Stimulated activated CD4-positive, alpha-beta T cell treated with anti-CD3 and anti-CD28 coated beads, TNF-alpha, amount 100 ng/mL, for 24 hours (primary cell): ENCODE results near the gene ACOT7.

Experiments
- DNase-seq, 3 experiments: peaks; one replicate each; pipeline ENCODE4 v3.0.0-alpha.2; 2020; ENCODE audit warnings: low read depth in 3 of 3

The ACOT7 gene

DNA sequence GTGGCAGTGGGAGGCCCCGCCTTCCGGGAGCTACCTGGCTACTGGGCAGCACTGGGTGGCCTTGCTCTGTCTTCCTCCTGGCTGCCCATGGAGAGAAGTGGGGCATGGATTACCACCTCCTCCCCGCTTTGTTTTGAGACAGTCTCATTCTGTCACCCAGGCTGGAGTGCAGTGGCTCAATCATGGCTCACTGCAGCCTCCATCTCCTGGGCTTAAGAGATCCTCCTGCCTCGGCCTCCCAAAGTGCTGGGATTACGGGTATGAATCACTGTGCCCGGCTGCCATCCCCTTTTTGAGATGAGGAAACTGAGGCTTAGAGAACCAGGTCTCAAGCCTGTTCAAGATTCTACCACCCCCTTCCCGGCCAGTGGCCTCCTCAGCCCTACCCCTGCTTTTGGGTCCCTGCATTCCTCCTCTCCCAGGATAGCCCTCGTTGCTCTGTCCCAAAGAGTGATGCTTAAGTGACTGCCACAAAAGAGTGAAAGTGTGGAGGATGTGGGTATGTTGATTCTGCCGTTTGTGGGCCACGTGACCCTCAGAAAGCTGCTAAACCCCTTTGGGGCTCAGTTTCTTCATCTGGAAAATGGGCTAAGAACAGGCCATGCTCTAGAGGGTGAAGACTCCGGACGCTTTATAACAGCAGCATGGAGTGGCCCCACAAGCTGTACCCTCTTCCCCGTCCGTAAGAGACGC, 141.7 kb downstream of the ACOT7 start:
- no peak for DNase-seq

DNA sequence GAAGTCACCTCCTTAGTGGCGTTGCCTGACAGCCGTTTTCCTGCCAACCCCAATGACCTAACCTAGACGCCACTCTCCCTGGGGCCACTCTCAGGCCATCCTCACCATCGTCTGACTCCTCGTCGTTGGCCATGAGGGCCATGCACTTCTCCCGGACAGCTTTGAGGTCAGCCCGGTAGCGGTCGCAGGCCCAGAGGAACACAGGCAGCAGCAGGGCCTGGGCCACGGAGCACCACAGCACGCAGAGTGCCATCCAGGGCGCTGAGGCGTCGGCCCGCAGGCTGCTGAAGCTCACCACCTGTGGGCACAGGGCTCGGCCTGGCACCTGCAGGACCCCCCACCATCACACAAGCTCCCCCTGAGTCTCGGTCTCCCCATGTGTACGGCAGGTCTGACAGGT, 142.3 kb downstream of the ACOT7 start:
- no peak for DNase-seq

DNA sequence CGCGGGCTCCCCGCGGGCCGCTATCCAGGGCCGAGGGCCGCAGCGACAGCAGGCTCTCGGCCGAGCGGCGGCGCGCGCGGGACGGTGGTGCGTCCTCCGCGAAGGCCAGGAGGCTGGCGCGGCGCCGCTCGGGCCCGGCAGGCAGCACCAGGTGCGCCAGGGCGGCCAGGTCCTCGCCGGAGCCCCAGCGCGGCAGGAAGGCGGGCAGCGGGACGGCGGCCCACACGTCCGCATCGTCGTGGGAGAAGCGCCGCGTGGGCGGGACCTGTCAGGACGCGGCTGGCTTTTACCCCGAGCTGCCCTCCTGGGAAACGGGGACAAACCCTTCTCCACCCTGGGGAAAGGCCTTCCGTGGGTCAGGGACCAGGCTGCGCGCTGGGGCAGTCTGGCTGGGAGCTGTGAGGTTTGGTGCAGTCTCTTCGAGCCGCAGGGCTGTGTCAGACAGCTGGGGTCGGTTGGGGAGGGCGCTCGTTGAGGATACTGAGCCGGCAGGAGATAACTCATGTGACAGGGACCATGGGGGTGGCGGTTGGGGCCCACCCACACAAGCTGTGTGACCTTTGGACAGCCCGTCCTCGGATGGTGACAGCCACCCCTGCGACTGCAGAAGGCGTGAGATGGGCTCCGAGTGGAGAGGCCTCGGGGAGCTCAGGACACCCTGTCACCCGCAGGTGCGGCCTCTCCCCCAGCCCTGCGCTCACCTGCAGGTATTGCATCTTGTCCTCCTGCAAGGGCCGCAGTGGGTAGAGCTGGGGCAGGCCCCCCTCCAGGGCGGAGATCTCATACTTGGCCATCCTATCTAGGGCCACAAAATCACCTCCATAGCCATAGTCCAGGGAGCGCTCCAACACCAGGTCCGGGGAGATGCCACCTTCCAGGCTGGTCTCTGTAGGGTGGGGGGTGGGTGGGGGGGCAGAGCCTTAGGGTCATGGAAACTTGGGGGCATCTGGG, 143.6 kb downstream of the ACOT7 start:
- no peak for DNase-seq

DNA sequence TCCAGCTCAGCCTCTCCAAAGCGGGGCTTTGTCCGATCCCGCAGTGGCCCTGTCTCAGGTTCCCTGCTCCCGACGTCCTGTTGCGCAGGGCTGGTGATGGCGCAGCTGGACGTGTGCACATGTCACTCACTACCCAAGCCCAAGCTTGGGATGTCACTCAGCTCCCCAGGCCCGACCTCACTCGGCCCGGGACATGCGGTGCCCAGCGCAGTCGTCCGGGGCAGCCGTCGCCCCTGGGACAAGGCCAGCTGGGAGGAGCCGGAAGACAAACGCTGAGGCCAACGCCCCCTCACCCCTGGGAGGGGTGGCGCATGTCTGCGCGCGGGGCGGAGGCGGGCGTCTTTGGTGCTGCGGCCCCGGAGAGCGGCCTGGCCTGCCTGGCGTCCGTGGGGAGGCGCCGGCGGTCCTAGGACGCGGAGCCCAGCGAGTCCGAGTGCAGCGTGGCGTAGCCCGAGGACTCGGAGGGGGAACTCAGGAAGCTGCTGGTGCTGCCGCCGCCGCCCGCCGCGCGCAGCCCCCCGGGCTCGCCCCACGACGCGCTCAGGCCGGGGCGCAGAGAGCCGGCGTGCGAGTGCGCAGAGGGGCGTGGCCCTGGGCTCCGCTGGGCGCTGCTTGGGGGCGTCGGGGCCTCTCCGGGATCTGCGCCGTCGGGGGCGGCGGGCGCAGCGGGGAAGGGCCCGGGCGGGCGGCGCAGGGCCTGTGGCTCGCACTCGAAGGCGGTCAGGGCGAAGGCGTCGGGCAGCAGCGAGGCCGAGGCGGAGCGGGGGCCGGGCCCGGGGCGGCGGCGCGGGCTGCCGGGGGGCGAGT, 144.4 kb downstream of the ACOT7 start:
- DNase-seq: no peak

DNA sequence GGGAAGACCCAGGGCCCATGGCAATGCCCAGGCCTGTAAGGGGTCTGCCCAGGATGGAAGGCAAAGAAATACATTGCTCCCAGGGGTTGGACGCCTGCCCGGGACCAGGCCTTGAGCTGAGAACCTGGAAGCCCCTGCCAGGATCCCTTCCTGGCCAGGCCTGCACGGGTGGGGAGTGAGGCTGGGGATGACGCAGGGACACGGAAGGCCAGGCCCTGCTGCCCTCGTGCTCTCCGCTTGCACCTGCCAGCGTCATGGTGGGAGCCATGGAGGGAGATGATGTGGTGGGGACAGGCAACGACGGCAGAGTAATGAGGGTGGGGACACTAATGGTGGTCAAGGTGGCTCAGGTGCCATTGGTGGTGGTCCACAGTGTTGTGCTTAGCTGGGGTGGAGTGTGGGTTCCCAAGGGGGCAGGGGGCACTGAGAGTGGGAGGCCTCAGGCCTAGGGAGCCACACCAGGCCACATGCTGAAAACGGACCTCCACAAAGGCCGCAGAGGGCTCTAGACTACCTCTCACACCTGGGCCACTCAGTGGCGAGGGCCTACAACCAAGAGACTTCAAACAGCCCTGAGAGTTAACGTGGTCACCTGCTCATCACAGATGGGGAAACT, 145.3 kb downstream of the ACOT7 start:
- DNase-seq: no peak

DNA sequence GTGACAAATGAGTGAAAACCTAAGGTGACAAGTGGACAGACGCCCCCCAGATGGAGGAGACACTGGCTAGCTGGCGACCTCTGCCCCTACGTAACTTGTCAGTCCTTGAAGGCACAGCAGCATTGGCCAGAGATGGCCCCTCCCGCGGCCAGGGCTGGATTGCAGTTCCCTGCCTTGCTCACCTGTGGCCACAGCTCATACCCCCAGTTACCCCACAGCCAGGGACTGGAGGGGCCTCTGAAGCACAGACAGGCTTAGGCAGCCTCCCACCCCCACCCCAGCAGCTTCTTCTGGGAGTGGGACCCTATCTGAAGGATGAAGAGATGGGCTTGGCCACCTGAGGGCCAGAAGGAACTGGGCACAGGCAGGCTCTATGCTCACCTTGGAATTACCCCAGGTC, 145.9 kb downstream of the ACOT7 start:
- no peak for DNase-seq

DNA sequence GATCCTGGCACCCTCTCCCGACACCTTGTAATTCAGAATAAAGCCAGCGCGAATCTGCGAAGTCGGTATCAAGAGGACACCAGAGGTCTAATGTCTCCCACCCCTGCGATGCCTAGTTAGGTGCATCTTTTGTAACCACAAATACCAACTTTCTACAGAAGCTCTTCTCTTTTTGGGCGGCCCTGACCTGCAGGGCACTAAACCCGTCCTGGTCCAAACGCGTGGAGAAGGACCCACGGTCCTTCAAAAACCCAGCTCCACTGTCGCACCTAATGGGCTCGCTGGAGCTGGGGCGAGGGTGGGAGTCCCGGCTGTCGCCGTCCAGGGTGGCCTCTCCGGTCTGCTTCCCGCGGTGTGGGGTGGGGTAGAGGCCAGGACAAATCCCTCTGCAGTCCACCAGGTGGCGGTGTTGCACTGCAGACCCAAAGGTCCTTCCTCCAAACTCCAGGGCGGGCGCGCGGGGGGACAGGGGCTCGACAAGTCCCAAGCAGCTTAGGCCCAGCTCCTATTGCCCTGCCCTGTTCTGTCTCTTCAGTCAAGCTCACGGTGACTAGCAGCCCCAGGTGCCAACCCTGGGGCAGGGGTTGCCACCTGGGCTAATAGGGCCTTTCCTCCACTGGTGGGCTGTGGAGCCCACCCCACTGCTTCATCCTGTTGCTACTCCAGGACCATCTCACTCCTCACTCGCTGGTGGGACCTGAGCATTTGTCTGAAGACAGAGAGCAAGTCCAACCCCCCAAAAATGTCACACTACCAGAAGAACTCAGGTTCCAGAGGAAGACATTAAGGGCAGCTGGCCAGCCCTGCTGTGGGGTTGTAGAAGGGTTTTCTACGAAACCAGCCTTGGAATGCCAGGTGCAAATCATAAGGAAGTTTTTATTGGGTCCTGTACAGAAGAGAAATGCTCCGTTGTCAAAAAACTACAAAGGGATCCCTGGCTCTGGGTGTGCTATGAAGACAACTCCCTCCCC, 146.8 kb downstream of the ACOT7 start:
- DNase-seq: peak; percentile 59 to 79 (median 69)

DNA sequence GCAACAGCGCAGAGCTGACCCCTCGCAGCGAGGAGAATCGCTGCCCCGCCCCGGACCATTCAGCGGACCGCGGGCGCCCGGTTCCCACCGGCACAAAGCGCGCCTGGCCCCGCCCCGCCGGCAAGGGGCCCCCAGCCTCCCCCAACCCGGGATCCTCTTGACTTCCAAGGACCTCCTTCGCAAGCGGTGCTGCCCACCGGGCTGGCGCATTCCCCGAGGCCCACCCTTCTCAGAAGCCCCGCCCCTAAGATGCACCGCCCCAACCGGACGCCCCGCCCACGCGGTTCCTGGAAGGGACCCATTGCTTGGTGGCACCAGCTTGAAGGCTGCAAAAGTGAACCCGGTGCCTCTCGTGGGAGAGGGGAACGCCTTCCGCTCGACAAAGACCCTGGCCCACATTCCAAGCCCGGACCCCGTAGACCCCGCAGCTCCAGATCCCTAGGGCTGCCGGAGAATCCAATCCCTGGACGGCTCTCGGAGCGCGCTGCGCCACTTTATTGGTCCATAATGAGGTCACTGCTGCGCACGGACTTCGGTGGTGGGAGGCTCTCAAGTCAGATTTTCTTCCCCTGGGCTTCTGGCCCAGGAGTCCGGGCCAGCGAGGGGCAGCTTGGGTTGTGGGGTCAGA, 147.6 kb downstream of the ACOT7 start:
- DNase-seq: peak in 1 of 3 experiments; percentile 63

DNA sequence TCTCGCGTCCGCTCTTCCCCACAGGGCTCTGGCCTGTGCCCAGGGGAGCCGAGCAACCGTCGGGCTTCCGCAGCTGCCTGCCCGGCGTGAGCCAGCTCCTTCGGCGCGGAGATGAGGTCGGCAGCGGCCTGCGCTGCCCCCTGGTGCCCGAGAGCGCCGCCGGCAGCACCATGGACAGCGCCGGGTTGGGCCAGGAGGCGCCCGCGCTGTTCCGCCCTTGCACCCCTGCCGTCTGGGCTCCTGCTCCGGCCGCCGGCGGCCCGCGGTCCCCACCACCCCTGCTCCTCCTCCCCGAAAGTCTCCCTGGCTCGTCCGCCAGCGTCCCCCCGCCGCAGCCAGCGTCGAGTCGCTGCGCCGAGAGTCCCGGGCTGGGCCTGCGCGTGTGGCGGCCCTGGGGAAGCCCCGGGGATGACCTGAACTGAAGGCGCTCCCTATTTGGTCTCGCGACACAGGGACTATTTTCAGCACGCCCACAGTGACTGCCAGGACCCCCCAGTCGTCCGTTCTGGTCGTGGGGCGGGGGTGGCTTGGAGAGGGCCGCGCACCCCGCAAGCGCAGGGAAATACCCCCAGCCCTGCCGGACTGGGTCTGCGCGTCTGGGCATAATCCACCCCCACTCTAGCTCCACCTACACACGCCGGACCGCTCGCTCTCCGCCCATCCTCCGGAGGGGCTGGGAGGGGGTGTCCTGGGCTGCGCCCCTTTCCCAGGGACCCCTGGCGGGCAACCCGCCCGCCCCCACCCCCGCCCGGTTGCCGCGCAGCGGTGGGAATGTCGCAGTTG, 148.3 kb downstream of the ACOT7 start:
- peak; percentile 56 to 74 (median 56) for DNase-seq

DNA sequence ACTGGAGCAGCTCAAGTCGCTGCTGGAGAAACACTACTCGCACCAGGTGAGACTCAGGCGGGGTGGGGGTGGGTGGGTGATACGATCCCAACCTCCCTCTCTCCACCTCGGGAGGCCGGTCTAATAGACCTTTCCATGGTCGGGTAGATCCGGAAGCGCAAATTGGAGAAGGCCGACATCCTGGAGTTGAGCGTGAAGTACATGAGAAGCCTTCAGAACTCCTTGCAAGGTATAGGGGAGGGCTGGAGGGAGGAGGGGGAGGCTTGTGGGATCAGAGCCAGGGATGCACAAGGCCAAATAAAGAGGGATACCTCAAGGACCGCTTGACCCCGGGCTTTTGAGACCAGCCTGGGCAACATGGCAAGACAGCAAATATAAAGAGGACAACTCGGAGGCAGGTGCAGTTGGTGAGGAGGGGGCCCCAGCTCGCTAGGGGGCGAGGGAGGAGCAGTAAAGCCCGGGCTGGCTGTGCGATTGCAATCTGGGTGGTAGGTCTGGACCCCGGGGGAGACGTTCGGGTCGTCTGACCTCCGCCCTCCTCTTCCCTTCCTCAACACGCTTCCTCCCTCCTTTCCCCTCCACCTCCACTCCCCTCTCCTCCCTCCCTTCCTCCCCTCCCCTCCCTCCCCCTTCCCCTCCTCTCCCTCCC, 149.0 kb downstream of the ACOT7 start:
- no peak for DNase-seq

DNA sequence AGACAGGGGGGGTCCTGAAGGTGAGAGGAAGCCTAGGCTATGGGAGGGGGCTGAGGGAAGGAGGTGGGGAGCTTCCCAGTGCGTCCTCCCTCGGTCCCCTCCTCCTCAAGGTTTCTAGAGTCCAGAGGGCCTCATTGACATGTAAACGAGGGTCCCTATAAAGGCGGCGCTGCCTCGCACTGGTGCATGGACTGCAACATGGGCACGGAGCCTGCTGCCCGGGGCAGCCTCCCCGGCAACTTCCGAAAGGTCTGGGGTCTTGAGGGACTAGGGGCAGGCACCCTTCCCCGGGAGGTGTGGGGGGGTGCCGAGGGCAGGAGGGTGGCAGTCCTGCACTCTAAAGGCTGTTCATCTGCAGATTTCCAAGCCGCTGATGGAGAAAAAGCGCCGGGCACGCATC, 149.6 kb downstream of the ACOT7 start, which contains the start of gene HES3:
Gene HES3 (plus strand): TSS at position 187 of the 400 bp plus-strand sequence. CDS start 187 bp downstream, at position 374.
- DNase-seq: no peak

DNA sequence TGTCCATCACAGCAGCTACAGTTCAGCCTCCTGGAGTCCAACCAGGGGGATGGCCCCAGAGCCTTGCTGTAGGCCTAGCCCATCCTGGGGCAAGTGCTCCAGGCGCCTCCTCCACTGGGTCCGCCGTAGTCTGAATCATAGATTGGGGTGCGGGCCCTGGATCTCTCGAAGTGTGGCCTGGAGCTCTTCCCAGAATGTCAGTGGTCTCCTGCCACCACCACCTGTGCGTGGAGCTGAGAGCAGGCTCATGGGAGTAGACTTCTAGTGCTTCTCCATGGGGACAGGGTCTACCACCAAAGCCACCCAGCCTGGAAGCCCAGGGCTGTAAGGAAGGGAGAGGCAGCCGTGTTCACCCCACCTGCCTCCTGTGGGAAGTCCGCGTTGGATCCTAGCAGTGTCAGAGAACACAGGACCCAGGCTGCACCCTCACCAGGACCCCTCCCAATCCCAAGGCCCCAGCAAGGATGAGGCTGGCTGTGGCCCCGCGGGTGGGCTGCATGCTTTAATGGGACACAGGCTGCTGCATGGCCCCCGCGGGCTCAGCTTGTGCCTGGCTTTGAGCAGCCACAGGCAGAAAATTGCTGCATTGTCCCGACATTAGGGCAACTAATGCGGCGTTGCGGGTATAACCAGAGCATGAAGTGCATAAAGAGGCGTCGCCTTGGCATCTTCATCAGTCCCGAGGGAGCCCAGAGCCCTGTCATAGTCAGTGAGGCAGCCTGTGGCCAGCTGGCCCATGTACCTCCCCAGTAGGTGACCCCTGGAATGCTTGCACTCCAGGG, 150.3 kb downstream of the ACOT7 start:
- DNase-seq: no peak

DNA sequence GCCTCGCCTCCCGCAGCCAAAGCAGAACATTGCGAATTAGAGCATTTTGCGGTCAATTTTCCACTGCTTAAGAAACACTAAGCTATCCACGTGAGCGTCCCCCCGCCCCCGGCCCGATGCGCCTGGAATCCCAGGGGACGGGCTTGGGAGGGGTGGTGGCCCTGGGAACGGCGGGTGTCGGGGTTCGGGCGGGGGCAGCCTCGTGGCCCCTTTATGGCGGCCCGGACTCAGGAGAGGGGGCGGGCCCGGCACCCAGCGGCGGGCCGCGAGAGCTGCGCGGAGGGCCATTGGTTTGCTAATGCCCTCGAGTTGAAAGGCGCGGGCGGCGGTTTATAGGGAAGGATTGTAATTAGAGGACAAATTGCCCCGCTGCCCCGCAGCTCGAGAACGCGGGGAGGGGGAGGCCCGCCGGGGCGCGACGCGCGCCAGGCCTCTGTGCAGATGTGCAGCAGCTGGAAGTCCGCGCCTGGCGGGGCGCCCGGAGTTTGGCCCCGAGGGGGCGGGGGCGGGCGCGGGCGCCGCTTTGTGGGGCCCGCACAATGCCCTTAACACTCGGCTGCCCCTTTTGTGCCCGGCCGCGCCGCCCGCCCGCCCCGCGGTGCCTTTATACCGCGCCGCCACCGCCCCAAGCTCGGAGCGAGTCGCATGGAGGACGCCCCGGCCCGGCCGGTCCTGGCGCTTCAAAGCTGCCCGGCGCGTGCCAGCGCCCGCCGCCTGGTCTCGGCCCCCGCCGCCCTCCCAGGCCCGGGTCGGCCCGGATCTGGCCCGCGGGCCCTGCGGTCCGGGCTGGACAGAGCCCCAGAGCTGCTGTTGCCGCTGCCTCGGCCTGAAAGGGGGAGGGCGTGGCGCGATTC, 151.5 kb downstream of the ACOT7 start:
- DNase-seq: no peak

DNA sequence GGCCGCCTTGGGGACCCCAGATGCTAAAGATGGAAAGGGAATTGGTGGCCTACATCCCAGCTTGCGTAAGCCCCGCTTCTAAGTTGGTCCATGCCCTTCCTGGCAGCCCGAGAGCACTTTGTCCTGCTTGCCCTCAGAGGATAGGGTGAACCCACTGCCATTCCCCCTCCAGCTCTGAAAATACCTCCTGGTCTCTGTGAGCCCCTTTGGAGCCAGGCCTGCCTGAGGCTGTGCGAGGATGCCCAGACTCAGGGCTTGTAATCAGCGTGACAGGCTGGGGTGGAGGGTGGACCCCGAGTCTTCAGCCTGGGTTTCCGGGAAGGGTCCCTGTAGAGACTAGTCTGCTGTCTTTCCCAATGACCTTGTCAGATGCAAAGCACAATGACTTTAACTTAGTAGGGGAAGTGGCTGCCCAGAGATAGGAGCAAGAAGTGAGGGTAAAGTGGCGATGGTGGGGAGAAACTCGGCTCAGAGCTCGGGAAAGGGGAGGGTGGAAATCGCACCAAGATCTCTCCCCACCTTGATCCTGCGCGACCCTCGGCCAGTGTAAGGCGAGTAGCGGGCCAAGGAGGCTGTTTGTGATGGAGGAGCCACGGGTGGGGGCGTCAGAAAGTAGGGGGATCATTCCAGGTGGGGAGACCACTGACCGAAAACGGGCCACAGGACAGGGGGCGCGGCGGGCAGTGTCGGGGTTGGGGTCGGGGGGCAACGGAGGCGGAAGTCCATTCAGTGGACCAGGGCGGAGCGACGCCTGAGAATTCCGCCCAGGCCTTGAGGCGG, 152.3 kb downstream of the ACOT7 start:
- no peak for DNase-seq

DNA sequence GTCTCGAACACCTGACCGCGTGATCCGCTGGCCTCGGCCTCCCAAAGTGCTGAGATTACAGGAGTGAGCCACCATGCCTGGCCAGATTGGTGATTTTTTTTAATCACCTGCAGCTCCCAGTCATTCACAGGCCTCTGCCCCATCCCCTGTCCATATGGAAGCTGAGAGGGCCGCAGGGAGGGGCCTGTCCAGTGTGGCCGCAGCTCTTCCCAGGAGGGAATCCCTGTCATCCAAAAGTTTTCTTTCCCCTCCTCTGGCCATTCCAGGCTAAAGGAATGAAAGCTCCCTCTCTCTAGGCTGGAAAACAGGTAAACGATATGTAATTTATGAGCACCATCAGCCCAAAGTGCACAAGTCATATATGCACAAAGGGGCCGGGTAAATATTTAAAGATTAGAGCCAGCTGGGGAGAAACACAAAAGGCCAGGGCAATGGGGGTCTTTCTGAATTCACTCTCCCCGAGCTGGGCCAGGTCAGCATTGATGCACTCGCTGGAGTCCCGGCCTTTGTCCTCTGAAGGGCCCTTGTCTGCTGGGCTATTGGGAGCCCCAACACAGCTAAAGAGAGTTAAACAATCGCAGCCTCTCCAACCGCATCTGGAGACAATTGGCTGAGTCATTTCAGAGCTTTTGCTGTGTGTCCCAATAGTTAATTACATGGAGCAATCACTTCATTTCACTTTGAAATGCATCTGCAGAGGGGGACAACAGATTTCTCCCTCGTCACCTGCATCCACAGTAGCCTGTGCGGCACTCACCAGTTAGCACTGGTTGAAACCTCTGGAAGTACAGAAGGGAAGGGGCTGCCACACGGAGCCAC, 153.4 kb downstream of the ACOT7 start:
- no peak for DNase-seq
